Neutrophil (primary cell): Measurements from ENCODE around the gene AAR2.

Experiments used
- H3K27ac ChIP-seq: fragments of 200-600 bp; sonication (generic); 2 replicates; pipeline ENCODE4 v1.5.1; 2016; ENCODE audit warnings: mild to moderate bottlenecking, moderate library complexity
- H3K27me3 ChIP-seq: fragments of 200-600 bp; sonication (generic); 2 replicates; pipeline ENCODE4 v1.6.0; 2016; ENCODE audit warnings: mild to moderate bottlenecking
- H3K36me3 ChIP-seq: fragments of 200-600 bp; sonication (generic); 2 replicates; pipeline ENCODE4 v1.5.1; 2017
- H3K4me1 ChIP-seq, 2 experiments: fragments of 200-600 bp in 1 of 2; sonication (generic) in 1 of 2; 1 replicate in 1 of 2; 2 replicates in 1 of 2; pipeline versions ENCODE4 v1.5.1 to v1.6.1; 2013 to 2016; ENCODE audit warnings: low read depth in 1 of 2, low read length in 1 of 2, mild to moderate bottlenecking in 1 of 2, moderate library complexity in 1 of 2; ENCODE audit not compliant: control insufficient read depth in 1 of 2, insufficient read depth in 1 of 2
- H3K4me3 ChIP-seq, 2 experiments: fragments of 200-600 bp in 1 of 2; sonication (generic) in 1 of 2; 1 replicate in 1 of 2; 2 replicates in 1 of 2; pipeline ENCODE4 v1.5.1; 2013 to 2016; ENCODE audit warnings: low read depth in 1 of 2, low read length in 1 of 2, mild to moderate bottlenecking in 1 of 2, moderate library complexity in 1 of 2
- H3K9me3 ChIP-seq: fragments of 200-600 bp; sonication (generic); 2 replicates; pipeline ENCODE4 v1.5.1; 2016
- TF ChIP-seq, protein P1 (sequence below): fragments of 200-600 bp; sonication (generic); IDR thresholded peaks from 2 replicates; pipeline ENCODE4 v1.5.1; 2016; ENCODE audit warnings: antibody characterized with exemption

AAR2 gene

DNA sequence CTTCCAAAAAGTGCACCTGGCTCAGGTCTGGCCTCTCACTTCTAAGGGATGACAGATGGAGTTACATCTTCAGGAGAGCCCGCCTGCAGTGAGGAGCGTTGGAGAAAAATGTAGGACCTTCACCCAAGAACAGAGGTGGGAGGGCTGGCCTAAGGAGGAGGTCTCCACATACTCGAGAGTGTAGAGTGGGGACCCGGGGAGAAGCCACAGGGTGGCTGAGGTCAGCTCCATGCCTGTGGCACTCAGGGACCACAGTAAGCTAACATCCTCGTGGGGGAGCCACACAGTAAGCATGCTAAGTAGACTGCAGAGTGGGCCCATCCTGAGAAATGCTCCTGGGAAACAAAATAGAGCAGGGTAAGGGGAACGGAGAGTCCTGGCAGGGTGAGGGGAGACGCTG is 24.0 kb downstream of the AAR2 start:
- Histone ChIP-seq H3K4me1 (no peaks in the 10 kb centered on the region), H3K9me3 (no peaks in the 10 kb centered on the region), H3K4me3 (no peak overlapping the region), H3K36me3 (peaks cover 22% of the 10 kb centered on the region), H3K27ac (no peak overlapping the region), H3K27me3 (no peaks in the 10 kb centered on the region)
- TF ChIP-seq, protein P1, sequence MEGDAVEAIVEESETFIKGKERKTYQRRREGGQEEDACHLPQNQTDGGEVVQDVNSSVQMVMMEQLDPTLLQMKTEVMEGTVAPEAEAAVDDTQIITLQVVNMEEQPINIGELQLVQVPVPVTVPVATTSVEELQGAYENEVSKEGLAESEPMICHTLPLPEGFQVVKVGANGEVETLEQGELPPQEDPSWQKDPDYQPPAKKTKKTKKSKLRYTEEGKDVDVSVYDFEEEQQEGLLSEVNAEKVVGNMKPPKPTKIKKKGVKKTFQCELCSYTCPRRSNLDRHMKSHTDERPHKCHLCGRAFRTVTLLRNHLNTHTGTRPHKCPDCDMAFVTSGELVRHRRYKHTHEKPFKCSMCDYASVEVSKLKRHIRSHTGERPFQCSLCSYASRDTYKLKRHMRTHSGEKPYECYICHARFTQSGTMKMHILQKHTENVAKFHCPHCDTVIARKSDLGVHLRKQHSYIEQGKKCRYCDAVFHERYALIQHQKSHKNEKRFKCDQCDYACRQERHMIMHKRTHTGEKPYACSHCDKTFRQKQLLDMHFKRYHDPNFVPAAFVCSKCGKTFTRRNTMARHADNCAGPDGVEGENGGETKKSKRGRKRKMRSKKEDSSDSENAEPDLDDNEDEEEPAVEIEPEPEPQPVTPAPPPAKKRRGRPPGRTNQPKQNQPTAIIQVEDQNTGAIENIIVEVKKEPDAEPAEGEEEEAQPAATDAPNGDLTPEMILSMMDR = no peak

DNA sequence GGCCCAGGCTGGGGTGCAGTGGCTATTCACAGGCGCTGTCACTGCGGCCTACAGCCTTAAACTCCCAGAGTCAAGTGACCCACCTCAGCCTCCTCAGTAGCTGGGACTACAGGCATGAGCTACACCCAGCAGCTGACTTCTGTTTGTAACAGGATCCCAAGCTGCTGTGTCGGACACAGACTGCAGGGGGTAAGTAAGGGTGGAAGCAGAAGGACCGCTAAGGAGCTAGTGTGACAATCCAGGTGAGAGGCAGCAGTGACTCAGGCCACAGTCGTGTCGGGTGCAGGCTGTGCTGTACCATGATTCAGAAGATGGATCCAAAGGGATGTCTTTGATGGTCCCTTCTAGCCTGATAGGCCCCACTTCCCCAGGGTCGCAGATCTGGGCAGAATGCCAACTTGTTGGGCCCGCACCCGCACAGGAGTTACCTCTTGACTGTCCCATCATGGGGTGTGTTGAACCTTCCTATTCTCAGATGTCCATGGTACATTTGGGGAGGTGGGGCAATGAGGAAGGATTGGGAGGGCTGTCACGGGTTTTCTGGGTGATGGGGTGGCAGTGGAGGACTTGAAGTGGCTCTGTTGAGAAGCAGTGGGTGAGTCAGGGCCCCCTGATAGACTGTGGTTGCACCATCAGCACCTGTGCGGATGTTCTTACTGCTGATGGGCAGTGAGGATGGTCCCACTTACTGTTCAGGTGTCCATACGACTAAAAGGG is 25.3 kb downstream of the AAR2 start:
- Histone ChIP-seq H3K4me3 (no peak overlapping the region), H3K4me1 (no peaks in the 10 kb centered on the region), H3K9me3 (no peaks in the 10 kb centered on the region), H3K27ac (no peak overlapping the region), H3K27me3 (no peaks in the 10 kb centered on the region), H3K36me3 (peaks cover 10% of the 10 kb centered on the region)
- TF ChIP-seq, protein P1 = no peak

DNA sequence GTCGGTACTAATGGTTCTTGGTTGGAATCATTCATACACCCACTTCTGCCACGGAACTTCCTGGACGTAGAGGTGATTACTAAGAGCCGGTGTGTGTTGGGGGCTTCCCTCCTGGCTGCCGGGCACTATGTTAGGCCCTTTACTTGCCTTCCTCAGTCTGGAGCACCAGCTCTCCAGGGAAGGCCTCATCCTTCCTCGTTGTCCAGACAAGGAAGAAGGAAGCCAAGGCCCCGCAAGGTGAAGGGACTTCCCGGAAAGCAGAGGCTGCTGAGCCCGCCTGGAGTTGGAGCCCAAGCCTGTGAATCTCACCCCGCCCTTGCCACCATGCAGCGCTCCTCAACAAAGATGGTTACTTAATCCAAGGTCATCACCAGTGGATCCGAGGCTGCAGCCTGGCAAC is 26.2 kb downstream of the AAR2 start:
- no peak overlapping the region for H3K27ac ChIP-seq
- no peak overlapping the region for H3K4me3 ChIP-seq
- H3K36me3 ChIP-seq = peaks cover under 1% of the 10 kb centered on the region
- no peaks in the 10 kb centered on the region for H3K27me3 ChIP-seq
- H3K4me1 ChIP-seq = no peaks in the 10 kb centered on the region
- H3K9me3 ChIP-seq = no peaks in the 10 kb centered on the region
- TF ChIP-seq, protein P1 = no peak

DNA sequence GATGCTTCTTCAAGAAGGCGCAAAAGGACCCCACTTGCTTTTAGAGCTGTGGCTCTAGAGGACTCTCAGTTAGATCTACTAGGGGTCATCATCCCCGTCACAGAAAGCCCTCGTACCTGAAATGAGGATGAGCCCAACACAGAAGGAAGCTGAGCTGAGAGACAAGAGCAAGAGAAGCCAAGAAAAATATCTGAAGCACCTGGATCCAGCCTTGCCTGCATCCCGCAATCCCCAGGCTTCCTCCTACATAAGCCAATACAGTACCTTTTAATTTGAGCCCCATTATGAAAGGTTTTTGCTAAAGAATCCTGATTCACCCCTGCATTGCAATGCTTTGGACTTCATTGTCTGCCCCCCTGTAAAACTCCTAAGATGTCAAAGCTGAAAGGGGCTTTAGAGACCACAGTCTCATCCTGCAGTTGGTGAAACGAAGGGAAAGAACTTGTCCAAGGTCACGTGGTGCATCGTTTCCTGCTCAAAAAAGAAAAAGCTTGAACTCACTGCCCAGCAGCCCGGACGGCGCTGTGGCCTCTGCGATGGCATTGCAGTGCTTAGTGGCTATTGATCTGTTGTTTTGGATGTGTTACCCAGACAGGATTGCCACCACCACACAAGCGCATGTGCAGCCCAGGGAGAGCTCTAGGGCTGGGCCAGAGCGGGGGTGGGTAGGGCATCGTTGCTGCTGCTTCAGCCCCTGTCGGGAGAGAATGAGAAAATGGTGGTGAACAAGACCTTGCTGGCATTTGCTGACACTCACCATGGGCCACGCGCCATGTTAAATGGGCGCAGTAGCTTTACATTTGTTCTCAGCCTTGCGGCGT is 28.4 kb downstream of the AAR2 start:
- H3K27me3 ChIP-seq = no peaks in the 10 kb centered on the region
- TF ChIP-seq, protein P1 = no peak
- no peaks in the 10 kb centered on the region for H3K36me3 ChIP-seq
- no peaks in the 10 kb centered on the region for H3K4me1 ChIP-seq
- no peak overlapping the region for H3K4me3 ChIP-seq
- no peaks in the 10 kb centered on the region for H3K9me3 ChIP-seq
- H3K27ac ChIP-seq = no peak overlapping the region

DNA sequence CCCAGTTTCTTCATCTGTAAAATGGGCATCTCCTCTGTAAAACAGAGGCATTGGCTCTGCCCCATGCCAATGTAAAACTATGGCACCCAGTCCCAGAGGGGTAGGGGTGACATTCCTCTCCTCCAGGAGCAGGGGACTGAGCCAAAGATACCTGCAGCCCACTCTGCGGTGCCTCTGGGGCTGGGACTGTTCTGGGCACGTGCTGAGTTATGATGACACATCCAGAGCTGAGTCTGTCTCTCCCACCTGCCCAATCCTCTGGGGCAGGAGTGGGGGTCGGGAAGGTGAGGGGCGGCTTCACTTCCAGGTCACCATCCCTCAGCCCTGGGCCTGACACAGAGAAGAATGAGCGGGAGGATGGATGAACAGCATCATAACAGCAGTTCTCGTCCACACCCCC is 29.9 kb downstream of the AAR2 start:
- Histone ChIP-seq H3K27me3 (no peaks in the 10 kb centered on the region), H3K4me3 (no peak overlapping the region), H3K4me1 (no peaks in the 10 kb centered on the region), H3K36me3 (no peaks in the 10 kb centered on the region), H3K9me3 (no peaks in the 10 kb centered on the region), H3K27ac (no peak overlapping the region)
- TF ChIP-seq, protein P1 = no peak
